NK-92 treated with Interleukin-12 subunit alpha and Interleukin-12 subunit beta, amount 100 ng/mL, for 24 hours (cell line): ENCODE measurements around the gene RIN3.
"Not testable (repeated sequence)": the region's sequence is repeated elsewhere in the genome, so short reads cannot be mapped to it uniquely, and the experiment has no call there.

ENCODE experiments used
- DNase-seq: peaks from one replicate; lab custom pipeline; 2025; lab: John Stamatoyannopoulos, UW

Gene RIN3

GRCh38 chr14:92665661-92666110 is 152.1 kb downstream of the RIN3 start:
- DNase-seq: no peak

DNA sequence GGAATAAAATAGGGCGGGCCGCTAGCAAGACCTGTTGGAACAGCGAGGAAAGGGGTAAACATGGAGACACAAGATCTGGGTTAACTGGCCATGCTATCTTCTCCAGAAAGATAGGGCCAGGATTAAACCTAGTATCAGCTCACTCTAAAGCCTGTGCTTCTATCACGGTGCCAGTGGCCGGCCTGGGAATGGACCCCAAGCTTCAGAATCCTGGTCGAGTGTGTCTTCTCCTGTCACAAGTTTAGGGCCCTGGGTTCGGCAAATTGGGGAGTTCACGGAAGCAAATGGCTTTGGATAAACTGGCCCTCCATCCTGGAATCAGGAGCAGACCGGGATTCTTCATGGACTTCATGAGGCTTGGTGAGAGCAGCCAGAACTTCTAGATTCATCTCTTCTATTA is 152.7 kb downstream of the RIN3 start:
- no peak for DNase-seq

DNA sequence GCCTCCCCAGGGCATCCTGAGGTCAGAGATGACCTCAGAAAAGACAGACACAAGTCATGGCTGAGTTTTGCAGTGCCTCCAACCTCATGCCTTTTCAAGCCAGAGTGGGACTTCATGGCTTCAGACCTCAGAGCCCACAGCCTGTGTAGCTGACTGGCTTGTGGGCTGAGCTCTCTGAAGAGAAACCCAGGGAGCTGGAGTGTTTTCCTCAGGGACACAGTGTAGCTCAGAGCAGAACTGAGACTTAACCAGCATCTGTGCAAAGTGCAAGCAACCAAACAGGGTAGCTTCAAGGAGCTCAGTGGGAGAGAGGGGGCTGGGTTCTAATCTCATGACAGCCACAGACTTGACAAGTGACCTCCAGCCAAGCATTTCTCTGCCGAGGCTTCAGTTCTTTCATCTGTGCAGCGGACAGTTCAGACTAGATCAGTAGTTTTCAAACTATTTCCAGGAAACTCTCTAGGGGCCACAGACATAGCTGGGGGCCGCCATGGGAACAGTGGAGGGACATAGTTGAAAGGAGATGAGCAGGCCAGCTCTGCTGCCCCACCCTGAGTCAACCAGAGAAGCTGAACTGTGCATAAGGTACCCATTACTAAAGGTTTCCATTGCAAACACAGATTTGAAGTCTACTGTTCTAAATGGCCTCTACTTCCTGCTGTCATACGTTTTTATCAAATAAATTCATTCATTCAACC is 154.8 kb downstream of the RIN3 start:
- no peak for DNase-seq

GRCh38 chr14:92670160-92670559 is 156.6 kb downstream of the RIN3 start:
- no peak for DNase-seq

GRCh38 chr14:92670643-92671366 is 157.2 kb downstream of the RIN3 start:
- no peak for DNase-seq

DNA sequence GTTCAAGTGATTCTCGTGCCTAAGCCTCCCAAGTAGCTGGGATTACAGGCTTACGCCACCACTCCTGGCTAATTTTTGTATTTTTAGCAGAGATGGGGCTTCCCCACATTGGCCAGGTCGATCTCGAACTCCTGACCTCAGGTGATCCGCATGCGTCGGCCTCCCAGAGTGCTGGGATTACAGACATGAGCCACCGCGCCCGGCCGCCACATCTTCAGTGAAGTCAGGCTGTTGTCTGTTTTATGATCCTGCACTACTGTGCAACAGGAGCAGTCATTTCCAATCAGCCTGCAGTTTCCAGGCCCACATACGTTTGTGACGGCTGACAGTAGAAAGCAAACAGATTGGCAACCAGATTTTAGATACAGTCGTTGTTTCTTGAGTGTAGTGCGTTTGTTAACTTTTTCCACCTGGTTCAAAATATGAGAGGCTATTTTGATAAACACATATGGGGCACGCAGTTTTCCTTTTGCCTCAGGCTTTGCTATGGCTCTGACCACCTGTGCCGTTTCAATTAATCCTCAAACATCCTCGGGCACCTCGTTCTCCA is 160.1 kb downstream of the RIN3 start:
- no peak for DNase-seq

DNA sequence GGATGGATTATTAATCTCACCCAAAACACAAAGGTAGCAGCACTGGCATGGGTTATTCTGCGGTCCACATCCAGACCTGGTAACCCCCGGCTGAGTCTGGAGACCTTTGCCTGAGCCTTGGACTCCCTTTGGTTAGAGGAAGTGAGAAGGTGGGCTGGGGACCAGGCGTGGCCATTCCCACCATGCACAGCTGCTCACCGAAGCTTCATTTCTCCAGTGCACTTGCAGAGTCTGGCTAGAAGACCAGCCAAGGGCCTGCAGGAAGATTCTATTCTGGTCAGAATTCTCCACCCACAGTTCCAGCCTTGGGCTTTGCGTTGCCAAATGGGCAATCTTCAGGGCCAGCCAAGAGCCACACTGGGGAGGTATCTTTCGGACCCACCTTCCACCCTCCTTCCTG is 161.8 kb downstream of the RIN3 start:
- DNase-seq: no peak

GRCh38 chr14:92675976-92676375 is 162.4 kb downstream of the RIN3 start:
- no peak for DNase-seq

GRCh38 chr14:92676403-92677086 is 163.0 kb downstream of the RIN3 start:
- no peak for DNase-seq

DNA sequence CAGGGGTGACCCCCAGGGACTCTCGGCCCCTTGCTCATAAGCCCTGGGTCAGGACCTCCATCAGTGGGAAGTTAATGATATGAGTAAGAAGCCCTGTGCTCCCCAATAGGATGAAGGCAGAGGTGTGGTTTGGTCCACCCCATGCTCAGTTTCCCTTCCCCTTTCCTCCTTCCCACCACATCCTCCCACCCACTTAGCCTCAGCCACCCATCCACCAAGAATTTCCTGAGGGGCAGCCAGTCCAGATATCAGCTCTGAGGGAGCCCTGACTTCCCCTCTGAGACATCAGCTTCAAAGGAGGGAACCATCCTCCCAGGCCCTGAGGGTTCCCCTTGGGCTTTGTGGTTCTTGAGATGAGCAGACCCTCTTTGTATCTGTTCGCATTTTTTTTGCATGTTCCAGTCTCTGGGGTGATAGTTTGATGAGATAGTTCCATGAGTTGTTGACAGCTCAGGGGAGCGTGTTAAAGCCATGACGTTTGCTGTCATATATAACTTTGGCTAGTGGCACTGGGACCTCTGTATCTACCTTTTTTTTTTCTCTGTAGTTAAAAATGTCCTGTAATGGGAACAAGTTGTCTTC is 163.6 kb downstream of the RIN3 start:
- no peak for DNase-seq

- DNase-seq: no peak
Measured at GRCh38 chr14:92677955-92678354, 164.4 kb downstream of the RIN3 start.

- no peak for DNase-seq
Measured at GRCh38 chr14:92678766-92679165, 165.2 kb downstream of the RIN3 start.

DNA sequence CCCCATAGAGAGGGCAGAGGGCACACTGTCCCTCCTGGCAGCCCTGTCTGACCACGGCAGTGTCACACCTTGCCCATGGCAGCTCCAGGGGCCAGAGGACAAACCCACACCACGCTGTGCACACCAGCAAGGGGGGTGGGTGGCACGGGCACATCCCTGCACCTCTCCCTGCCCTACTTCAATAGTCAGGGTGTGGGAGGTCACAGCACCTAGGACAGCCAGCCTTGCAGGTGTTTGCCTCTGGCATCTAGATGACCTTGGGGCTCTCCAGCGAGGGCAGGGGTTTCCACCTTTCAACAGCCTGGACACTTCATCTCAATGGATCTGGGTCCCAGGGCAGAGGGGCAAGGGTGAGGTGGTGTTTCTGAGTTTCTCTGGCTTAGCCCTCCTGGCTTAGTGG is 165.7 kb downstream of the RIN3 start:
- DNase-seq: no peak

GRCh38 chr14:92680330-92680729 is 166.7 kb downstream of the RIN3 start:
- DNase-seq: not testable (repeated sequence)

GRCh38 chr14:92680781-92681650 is 167.4 kb downstream of the RIN3 start:
- DNase-seq: no peak

DNA sequence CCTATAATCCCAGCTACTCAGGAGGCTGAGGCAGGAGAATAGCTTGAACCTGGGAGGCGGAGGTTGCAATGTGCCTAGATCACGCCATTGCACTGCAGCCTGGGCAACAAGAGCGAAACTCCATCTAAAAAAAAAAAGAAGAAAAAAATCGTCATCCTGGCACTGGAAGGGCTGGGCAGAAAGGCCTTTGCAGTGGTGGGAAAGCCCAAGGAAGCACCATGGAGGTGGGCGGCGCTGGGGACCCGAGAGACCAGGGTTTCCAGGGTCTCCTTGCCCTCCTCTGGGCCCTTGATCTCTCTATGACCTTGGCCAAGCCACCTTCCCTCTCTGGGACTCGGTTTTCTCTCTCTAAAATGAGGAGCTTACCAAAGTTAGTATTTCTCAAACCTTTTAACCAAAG is 169.5 kb downstream of the RIN3 start:
- DNase-seq: no peak

GRCh38 chr14:92684801-92685560 is 171.4 kb downstream of the RIN3 start:
- no peak for DNase-seq

- no peak for DNase-seq
Measured at GRCh38 chr14:92685784-92686355, 172.3 kb downstream of the RIN3 start.

DNA sequence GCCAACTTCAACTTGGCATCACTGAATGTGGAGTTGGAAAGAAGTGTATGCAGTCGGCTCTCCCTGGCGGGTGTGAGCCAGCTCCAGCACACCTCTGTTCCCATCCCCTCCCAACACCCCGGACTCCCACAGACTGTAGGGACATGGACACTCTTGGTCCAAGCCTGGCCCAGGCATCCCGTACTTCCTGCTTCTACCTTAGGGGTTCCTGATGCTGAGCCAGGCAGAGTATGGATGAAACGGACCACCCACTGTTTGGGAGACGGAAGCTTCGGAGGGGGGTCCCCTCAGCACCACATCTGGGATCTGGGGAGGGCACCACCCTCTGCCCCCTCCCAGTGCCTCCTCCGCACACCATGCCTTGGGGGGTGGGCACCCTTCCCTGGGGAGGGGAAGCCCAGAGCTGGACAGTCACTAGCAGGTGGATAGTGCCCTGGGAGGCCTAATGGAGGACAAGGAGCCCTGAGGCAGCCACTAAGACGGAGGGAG is 172.9 kb downstream of the RIN3 start:
- DNase-seq: no peak

DNA sequence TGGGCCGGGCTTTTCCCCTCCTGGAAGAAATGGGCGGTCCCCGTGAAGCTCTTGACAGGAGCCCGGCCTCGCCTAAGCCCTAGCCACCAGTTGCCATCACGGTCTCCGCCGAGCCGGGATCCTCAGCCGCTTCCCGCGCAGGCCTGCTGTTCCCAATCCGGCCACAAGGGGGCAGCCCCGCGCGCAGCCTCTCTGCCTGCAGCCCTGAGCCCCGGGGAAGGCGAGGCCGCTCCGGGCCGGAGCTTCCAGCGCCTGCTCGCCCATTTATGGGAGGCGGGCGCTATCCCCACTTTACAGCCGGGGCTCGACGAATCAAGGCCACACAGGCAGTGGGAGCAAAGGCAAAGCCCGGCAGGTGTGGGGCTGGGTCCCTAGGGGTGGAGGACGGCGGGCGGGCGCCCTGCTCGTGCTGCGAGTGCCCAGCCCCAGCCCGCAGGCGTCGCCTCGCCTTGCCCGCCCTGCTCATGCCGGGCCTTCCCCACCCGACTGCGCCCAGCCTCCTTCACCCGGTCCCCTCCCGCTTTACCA is 173.4 kb downstream of the RIN3 start:
- DNase-seq: no peak
